CD4-positive, alpha-beta T cell treated with Interleukin-6 for 4 hours (primary cell): ENCODE measurements around the gene XRCC5.
"Not testable (repeated sequence)": the region's sequence is repeated elsewhere in the genome, so short reads cannot be mapped to it uniquely, and the experiment has no call there.

Experiments
- DNase-seq: peaks from one replicate; pipeline ENCODE4 v3.0.0-alpha.2; 2020; ENCODE audit warnings: mixed read lengths

Gene XRCC5

DNA sequence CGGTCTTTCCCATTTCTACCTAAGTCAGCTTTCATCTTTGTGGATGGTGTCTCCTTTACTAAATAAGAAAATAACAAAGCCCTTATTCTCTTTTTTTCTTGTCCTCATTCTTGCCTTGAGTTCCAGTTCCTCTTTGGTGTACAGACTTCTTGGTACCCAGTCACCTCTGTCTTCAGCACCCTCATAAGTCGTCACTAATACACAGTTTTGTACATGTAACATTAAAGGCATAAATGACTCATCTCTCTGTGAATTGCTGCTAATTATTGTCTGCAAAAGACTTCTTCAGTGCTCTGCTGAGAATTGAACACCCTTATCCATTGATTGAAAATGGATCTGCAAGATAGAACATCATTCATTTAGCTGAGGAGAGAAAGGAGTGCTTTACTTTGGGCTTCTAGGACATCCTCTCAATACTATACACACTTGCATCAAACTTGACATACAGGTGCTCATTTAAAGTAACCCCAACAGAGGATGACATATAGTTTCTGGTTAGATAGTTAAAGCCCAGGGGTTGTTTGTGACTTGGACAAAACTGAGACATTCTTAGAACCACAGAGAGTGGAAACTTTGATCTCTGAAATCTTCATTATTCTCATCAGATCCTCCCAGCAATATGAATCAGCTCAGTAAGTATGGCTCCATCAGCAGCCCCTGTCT lies 97.0 kb downstream of the XRCC5 start:
- no peak for DNase-seq

DNA sequence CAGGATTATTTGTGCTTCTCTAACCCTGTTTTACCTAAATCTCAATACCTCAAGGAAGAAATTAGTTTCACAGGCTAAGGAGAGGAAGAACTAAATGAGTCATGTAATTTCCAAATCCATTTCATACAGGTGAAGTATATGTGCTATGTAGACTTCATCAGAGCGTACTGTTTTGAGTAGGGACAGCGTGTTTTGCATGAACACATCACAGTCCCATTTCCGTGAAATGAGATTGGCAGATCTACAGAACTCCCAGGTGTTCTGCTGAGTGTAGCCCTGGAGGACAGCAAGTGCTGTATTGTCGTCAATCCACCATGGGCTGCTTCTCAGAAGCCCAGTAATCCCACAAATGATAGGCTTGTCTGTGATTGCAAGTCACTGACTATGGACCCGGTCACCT lies 97.7 kb downstream of the XRCC5 start:
- no peak for DNase-seq

DNA sequence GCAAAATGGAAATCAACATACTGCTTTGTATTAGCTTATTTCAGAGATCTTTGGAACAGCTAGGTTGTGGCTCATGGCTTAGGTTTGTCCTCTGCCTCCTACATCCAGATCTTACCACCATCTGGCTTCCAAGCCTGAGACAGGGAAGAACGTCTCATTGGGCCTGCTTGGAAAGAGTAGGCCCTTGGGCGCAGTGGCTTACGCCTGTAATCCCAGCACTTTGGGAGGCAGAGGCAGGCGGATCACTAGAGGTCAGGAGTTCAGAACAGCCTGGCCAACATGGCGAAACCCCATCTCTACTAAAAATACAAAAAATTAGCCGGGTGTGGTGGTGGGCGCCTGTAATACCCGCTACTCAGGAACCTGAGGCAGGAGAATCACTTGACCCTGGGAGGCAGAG lies 99.5 kb downstream of the XRCC5 start:
- not testable (repeated sequence) for DNase-seq

DNA sequence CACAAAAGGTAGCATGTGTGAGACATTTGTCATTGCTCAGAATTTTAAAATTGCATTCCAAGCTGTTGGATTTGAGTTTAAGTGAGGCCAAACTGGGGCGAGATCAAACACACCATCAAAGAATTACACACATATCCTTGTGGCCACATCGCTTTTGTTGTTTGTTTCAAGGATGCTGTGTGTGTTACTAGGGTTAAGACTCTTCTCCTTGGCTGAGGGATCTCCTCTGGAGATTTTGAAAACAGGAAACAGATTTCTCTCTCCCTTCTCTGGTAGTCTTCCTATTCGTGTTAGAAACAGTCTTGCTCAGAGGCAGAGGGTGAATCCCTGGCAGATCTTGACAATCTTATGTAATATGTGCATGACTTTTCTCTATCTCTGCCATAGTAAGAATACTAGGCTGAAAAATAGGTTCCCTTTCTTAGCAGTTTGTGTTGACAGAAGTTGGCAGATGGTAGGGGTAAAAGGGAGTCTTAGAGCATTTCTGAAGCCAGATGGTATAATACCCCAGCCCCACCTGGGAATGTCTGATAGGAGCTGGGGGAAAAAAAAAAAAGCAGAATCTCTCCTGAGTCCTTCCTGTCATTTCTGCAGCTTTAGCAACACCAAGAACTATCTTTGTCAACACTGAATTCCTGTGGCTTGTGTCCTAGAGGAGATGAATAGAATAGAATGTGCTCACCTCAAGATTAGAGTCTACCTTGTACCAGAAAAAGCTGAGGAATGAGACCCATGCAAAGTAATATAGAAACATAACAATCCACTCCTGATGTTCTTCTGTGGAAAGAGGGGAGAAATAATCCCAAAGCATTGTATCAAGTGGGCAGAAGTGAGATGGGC lies 101.8 kb downstream of the XRCC5 start:
- DNase-seq: no peak

DNA sequence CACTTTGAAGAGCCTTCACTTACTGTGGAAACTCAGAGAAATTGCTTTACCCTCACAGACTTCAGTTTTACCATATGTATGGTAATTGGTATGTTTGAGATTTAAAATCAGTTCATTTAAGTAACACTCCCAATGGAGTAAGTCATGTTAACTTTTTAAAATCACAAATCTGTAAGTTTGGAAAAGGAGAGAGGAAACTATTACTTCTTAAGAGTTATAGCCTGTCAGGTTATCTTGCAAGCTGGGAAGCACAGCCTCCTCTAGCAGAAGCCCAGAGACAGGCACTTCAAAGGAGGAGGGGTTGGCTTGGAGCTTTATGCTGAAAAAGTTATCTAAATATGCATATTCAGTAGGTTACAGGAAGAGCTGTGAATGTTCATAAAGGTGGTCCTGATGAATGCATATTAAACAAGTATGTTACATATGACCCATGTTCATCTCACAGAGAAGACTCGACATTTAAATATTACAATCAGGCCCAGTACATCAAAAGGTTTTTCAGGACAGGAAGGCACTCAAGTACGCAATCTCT lies 102.5 kb downstream of the XRCC5 start:
- no peak for DNase-seq

DNA sequence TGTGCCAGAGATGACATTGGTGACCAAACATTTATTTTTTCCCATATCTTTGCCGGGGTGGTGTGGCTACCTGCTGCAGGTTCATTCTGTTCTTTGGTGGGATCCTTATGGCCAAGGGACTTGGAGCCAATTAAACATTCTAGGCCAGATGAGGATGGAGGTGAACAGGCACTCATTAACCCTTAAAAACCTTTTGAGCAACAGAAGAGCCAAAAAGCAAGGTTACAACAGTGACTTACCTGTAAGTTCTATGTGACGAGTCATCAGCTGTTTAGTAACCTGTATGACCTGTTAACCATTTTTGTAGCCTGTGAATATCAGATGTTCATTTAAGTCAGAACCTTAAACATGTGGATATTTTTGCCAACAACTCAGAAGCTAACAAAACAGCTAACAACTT lies 105.6 kb downstream of the XRCC5 start:
- no peak for DNase-seq

DNA sequence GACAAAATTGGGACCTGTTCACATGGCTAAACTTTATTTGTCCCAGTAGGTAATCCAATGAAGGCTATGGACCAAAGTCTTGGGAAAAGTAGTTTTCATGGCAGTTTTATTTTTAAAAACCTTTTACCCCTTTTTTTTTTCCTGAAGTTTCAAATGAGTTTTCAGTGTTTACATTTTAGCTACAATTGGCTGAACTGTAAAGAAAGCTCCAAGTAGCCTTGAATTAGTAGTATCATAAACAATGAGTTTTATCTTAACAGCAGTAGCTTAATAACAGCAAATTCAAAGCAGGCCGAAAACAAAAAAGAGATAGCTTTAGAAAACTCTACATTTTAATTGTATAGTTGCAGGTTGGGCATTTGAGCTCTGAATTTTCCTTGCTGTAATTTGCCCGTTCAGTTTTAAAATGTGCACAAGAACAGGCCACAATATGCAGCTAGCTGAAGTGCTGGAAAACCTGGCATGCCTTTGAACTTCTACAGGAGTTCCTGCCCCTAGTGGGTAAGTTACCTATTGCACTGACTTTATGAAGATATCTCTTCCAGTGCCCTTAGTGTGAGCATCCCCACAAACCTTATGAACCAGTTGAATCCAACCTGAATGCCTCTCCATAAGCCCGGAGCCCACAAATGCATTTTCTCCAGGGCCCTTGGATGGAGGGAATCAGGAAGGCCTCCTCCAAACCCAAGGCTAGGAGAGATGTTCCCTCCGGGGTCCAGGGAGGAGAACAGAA lies 106.7 kb downstream of the XRCC5 start:
- DNase-seq: no peak

DNA sequence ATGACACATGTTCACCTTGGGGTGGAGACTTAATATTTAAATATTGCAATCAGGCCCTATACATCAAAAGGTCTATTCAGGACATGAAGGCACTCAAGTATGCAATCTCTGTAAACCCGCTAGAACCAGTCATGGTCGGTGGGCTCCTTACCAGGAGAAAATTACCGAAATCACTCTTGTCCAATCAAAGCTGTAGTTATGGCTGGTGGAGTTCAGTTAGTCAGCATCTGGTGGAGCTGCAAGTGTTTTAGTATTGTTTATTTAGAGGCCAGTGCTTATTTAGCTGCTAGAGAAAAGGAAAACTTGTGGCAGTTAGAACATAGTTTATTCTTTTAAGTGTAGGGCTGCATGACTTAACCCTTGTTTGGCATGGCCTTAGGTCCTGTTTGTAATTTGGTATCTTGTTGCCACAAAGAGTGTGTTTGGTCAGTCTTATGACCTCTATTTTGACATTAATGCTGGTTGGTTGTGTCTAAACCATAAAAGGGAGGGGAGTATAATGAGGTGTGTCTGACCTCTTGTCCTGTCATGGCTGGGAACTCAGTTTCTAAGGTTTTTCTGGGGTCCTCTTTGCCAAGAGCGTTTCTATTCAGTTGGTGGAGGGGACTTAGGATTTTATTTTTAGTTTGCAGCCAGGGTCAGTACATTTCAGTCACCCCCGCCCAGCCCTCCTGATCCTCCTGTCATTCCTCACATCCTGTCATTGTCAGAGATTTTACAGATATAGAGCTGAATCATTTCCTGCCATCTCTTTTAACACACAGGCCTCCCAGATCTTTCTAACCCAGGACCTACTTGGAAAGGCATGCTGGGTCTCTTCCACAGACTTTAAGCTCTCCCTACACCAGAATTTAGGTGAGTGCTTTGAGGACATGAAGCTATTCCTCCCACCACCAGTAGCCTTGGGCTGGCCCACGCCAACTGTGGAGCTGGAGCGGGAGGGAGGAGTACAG lies 108.1 kb downstream of the XRCC5 start:
- no peak for DNase-seq

DNA sequence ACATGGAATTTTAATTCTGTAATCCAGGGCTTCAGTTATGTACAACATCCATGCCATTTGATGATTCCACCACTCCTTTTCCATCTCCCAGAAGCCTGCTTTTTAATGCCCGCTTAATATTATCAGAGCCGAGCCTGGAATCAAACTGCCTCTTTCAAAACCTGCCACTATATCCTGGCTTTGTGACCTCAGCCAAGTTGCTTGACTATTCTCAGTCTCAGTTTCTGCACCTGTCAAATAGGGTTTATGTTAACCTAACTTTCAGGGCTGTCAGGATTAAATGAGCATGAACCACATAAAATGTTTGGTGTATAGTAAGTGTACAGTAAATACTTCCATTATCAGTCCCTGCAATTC lies 108.7 kb downstream of the XRCC5 start:
- no peak for DNase-seq

DNA sequence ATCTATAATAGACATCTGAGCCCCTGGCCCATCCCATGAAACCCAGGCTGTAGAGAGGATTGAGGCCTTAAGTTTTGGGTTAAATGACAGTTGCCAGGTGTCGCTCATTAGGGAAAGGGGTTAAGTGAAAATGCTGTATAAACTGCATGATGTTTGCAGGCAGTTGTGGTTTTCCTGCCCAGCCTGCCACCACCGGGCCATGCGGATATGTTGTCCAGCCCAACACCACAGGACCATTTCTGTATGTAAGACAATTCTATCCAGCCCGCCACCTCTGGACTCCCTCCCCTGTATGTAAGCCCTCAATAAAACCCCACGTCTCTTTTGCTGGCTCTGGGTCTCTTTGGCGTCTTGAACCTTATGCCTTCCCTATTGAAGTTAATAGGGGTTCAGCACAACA lies 110.7 kb downstream of the XRCC5 start:
- DNase-seq: no peak

DNA sequence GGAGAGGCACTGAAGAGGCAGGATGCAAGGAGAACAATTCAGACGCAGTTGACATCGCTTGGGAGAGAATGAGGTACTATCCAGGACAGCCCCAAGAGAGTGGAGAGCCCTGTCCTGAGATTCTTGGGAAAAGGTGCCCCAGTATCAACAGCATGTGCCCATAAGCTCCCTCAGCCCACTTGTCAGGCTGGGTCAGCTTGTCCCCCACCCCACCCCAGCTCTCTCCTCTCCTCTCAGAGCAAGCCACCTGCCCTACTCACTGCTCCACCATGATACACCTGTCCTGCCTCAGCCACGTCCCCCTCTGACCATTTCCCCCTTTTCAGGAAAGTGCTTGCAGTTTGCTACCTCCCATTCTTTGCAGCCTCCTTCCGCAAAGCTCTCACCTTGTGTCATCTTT lies 111.8 kb downstream of the XRCC5 start:
- DNase-seq: no peak

DNA sequence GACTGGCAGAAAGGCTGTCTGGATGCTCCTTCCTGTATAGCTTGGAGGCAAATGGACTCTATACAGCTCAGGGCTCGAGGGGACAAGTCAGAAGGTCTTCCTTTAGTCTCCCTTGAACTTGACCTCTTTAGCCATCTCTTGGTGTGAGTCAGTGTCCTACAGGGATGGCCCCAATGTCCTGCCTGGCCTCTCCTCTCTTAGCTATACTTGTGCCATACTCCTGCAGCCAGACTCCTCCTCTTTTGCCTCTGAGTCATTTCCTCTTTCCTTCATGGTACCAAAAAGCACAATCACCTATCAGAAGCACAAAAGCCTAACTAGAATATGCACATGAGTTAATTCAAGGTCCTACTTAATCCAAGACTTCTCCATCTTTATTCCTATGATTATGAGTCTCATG lies 112.7 kb downstream of the XRCC5 start:
- no peak for DNase-seq

DNA sequence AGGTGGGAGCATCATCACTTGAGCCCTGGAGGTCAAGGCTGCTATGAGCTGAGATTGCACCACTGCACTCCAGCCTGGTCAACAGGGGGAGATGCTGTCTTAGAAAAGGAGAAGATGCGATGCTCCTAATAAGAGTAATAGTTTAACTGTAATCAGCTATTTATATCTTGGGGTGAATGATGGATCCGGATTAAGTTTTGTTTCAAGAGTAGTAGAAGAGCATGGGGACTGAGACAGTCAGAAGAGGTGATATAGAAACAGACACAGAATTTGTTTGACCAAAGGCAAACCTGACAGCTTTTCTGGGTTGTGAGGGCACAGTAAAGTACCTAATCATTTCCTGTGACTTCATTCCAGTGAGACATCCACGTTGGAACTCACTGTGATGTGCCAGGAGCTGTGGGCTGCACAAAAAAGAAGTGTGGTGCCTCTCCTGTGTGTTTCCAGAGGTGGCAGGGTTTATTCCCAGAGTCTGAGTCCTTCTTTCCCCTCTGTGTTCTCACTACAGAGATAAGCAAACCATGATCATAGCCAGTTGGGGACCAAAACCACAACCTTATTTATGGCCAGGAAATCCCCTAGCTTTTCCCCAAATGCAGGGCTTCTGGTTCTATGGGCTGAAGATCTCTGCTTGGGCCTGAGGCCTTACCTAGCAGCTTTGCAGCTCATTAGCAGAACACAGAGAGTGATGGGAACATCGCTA lies 113.7 kb downstream of the XRCC5 start:
- DNase-seq: no peak

DNA sequence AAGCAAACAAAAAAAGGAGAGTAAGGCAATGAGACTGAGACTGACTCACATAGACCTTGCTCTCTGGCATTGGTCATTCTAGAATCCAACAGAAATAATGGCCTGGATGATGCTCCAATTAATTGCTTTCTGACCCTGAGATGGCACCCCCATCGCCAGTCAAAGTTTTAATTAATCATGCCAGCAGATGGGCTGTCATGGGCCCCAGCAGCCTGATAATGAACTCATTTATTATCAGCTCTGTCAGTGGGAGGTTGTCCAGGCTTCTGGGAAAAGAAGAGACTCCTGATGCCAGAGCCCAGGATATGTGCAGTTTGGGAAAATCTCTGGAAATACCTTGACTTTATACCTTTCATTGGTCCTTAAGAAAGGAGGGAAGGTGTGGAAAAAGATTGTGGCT lies 115.2 kb downstream of the XRCC5 start:
- DNase-seq: no peak

DNA sequence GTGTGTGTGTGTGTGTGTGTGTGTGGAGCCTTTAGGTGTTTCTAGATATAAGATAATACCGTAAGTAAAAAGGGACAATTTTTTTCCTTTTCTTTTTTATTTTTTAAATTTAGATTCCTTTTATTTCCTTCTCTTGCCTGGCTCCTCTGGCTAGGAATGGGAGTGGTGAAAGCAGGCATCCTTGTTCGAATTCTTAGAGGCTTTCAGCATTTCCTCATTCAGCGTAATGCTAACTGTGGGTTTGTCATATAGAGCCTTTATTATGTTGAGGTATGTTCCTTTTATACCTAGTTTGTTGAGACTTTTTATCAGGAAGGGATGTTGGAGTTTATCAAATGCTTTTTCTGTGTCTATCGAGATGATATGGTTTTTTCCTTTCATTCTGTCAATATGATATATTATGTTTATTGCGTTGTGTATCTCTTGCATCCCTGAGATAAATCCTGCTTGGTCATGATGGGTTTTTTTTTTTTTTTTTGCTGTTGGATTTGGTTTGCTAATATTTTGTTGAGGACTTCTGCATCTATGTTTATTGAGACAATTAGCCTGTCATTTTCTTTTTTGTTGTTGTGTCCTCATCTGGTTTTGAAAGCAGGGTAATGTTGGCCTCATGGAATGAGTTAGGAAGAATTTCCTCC lies 120.2 kb downstream of the XRCC5 start:
- DNase-seq: no peak

DNA sequence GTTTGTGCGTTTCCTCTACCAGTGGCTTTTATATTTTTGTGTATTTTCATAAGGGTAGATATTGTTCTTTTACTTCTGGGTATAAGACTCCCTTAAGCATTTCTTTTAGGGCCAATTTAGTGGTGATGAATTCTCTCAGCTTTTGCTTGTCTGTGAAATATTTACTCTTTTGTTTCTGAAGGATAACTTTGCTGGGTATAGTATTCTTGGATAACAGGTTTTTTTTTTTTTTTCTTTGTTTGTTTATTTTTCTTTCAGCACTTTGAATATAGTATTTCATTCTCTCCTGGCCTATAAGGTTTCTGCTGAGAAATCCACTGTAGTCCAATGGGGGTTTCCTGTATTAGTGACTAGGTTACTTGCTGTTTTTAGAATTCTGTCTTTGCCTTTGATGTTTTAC lies 122.7 kb downstream of the XRCC5 start:
- no peak for DNase-seq

DNA sequence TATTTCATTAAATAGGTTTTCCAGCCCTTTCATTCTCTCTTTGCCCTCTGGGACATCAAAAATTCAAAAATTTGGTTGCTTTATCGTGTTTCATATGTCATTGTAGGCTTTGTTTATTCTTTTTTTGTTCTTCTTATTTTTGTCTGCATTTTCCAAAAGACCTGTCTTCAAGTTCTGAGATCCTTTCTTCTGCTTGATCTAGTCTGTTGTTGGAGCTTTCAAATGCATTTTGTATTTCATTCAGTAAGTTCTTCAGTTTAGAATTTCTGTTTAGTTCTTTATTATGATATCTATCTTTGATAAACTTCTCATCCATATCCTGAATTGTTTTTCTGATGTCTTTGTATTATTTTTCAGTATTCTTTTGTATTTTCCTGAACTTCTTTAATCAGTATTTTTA lies 123.6 kb downstream of the XRCC5 start:
- DNase-seq: no peak

DNA sequence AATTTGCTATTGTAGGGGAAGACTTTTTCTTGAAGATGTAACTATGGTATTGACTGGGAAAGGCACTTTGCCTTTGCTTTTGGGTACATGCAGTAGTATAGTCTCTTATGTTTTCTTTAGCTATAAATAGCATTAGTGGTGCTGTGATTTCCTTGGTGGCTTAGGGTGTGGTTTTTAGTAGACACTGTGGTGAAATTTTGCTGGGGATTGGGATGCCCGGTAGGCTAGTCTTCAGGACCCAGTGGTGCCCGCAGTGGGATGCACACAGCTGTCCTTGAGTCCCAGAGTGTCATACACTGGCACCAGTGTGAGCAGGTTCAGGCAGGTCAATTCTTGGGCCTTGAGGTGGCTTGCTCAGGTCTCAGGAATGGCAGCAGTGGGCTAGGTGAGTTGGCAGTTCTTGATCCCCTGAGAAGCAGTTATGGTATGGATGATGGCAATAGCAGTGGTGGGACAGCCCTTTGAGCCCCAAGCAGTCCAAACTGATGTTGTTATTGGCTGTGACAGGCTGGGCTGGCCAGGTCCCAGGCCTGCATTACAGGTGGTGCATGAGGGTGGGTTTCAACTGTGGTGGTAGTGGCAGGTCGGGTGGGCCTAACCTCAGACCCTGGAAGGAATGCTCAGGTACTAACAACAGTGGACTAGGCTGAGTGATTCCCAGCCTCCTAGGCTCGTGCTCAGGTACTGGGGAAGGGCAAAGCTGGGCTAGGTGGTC lies 124.3 kb downstream of the XRCC5 start:
- no peak for DNase-seq

DNA sequence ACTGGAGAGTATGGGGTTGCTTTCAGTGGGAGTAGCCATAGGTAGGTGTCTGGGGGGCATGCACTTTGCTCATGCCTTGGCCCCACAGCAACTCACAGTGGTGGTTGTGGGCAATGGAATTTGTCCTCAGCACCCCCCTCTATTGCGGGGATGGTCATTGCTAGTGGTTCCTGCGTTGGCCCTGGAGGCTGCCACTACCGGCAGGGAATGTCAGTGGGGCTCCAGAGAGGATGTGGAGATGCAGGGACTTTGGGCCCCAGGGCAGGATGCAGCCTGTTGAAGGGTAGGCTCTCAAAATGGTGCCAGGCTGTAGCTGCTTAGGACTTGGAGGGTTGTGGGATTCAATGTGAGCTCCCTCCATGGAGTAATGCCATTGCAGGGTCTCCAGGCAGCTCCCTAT lies 125.0 kb downstream of the XRCC5 start:
- no peak for DNase-seq

DNA sequence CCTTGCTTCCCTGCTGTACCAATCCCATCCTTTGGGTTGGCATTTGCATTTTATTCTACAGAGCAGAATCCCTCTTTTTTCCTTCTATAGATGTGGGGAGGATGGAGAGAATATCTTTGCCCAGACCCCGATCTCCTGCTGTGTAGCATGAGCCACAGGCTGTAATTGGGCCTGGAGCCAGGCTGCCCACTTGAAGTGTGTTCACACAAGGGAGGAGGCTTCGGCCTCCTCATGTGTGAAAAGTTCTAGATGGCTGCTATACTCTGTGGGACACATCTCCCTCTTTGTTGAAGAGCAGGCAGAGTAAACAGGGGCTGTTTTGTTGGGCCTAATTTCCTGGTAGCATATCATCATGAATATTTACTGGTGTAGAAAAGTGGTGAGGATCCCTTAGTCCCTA lies 126.3 kb downstream of the XRCC5 start:
- no peak for DNase-seq

DNA sequence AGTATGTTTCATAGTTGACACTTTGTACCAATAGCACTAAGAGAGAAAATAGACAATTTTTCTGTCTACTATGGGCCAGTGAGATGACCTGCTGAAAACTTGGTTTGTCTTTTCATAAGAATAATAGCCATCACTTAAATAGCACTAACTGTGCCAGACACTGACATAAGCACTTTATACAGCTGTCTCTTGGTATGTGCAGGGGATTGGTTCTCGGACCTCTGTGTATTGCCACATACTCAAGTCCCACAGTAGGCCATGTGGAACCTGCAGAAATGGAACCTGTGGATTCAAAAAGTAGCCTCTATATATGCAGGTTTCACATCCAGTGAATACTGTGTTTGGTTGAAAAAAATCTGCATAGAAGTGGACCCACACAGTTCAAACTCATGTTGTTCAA lies 126.7 kb downstream of the XRCC5 start:
- no peak for DNase-seq
